GM04504 (cell line): ENCODE data around the gene TMOD1.

Experiments
- DNase-seq: peaks from one replicate; pipeline ENCODE4 v3.0.0-alpha.2; 2012; ENCODE audit warnings: low read depth

TMOD1 gene

GRCh38 chr9:97547098-97547829 is 45.8 kb downstream of the TMOD1 start:
- DNase-seq = no peak

GRCh38 chr9:97548379-97548778 is 46.9 kb downstream of the TMOD1 start:
- no peak for DNase-seq

GRCh38 chr9:97548819-97549540 is 47.5 kb downstream of the TMOD1 start:
- no peak for DNase-seq

- no peak for DNase-seq
Measured at GRCh38 chr9:97550386-97550785, 48.9 kb downstream of the TMOD1 start.

- no peak for DNase-seq
Measured at GRCh38 chr9:97551308-97551707, 49.8 kb downstream of the TMOD1 start.

GRCh38 chr9:97553141-97553540 is 51.7 kb downstream of the TMOD1 start:
- no peak for DNase-seq

- no peak for DNase-seq
Measured at GRCh38 chr9:97553841-97554240, 52.4 kb downstream of the TMOD1 start.

GRCh38 chr9:97554566-97555075 is 53.2 kb downstream of the TMOD1 start:
- no peak for DNase-seq

GRCh38 chr9:97555164-97555563 is 53.7 kb downstream of the TMOD1 start:
- DNase-seq = no peak

GRCh38 chr9:97556036-97556720 is 54.7 kb downstream of the TMOD1 start:
- no peak for DNase-seq

GRCh38 chr9:97556721-97557605 is 55.5 kb downstream of the TMOD1 start:
- no peak for DNase-seq

GRCh38 chr9:97557606-97558095 is 56.2 kb downstream of the TMOD1 start:
- DNase-seq = no peak

GRCh38 chr9:97558701-97559101 is 57.2 kb downstream of the TMOD1 start:
- no peak for DNase-seq

GRCh38 chr9:97559111-97559514 is 57.6 kb downstream of the TMOD1 start:
- no peak for DNase-seq

- no peak for DNase-seq
Measured at GRCh38 chr9:97560154-97560553, 58.7 kb downstream of the TMOD1 start.

GRCh38 chr9:97560851-97561250 is 59.4 kb downstream of the TMOD1 start:
- no peak for DNase-seq

GRCh38 chr9:97561501-97561900 is 60.0 kb downstream of the TMOD1 start:
- DNase-seq = no peak

- DNase-seq = no peak
Measured at GRCh38 chr9:97562542-97562941, 61.1 kb downstream of the TMOD1 start.

GRCh38 chr9:97563458-97564135 is 62.1 kb downstream of the TMOD1 start:
- DNase-seq = no peak

GRCh38 chr9:97564291-97565175 is 63.1 kb downstream of the TMOD1 start:
- peak; percentile 25 for DNase-seq
